ENCODE data around the gene INSR. TPM values are rescaled to one million over a fixed set of nuclear protein-coding genes. Genes with fewer than 3 reads are reported as not detected.
A peak's percentile ranks its signal among the peaks of the same experiment; 100 is the strongest.

Gene INSR
- polyA plus RNA-seq, 4 donors = 23.3 to 35.3 (median 28.7) TPM

DNA sequence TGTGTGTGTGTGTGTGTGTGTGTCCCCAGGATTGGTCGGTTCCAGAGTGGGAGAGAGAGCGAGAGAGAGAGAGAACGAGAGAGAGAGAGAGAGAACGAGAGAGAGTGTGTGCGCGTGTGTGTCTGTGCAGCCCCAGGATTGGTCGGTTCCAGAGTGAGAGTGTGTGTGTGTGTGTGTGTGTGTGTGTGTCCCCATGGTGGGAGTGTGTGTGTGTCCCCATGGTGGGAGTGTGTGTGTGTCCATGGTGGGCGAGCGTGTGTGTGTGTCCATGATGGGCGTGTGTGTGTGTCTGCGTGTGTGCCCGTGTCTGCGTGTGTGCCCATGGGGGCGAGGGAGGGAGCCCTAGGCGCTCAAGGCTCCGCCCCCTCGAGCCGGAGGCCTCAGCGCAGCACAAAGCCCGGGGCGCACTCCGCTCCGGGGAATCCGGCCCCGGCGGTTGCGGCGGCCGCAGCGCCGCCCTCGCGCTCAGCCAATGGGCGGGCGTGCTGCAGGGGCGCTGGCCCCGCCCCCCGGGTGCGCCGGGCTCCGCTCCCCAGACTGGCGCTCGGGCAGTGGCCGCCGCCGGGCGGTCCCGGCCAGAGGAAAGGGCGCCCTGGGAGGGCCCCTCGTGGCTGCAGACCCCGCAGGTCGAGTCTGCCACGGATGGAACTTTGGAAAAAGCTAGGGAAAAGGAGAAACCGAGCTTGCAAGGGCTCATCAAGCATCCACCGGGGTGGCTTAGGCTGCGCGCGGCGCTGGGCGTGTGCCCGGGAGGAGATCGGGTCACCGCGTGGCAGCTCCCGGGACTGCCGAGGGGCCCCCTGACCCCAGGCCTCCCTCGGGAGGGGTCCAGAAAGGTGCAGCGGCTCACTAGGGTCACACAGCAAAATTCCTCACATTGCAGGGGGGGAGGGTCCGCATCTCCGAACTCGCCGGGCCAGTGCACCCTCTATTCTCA, 96.2 kb downstream of the INSR start:
- DNase-seq (ENCODE audit: low read depth in 4 of 4, low spot score in 2 of 4) = peak; percentile 83 to 91 (median 88)

DNA sequence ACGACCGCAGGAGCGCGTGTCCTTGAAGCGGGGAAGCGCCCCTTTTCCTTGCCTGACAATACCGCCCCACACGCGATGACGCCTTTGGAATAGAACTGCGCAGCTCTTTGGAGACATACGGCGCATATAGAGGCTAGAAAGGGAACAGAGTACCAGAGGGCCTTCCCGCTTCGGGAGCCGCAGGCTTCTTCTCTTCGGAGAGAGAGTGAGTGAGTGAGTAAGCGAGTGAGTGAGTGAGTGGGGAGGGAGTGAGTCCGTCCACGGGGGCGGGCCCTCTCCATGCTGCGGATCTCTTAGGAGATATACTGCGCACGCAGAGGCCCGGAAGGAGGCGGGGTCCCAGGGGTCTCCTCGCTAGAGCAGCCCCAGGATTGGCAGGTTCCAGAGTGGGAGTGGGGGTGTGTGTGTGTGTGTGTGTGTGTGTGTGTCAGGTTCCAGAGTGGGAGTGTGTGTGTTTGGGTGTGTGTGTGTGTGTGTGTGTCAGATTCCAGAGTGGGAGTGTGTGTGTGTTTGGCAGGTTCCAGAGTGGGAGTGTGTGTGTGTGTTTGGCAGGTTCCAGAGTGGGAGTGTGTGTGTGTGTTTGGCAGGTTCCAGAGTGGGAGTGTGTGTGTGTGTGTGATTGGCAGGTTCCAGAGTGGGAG, 97.0 kb downstream of the INSR start:
- DNase-seq (ENCODE audit: low read depth in 4 of 4, low spot score in 2 of 4) = peak; percentile 83 to 90 (median 86)

GRCh38 chr19:7196763-7197118, 97.5 kb downstream of the INSR start:
- DNase-seq (ENCODE audit: low read depth in 4 of 4, low spot score in 2 of 4) = no peak

GRCh38 chr19:7195046-7195445, 99.2 kb downstream of the INSR start:
- no peak for DNase-seq (ENCODE audit: low read depth in 4 of 4, low spot score in 2 of 4)

- no peak for DNase-seq (ENCODE audit: low read depth in 4 of 4, low spot score in 2 of 4)
Measured at GRCh38 chr19:7194566-7194965, 99.6 kb downstream of the INSR start.

DNA sequence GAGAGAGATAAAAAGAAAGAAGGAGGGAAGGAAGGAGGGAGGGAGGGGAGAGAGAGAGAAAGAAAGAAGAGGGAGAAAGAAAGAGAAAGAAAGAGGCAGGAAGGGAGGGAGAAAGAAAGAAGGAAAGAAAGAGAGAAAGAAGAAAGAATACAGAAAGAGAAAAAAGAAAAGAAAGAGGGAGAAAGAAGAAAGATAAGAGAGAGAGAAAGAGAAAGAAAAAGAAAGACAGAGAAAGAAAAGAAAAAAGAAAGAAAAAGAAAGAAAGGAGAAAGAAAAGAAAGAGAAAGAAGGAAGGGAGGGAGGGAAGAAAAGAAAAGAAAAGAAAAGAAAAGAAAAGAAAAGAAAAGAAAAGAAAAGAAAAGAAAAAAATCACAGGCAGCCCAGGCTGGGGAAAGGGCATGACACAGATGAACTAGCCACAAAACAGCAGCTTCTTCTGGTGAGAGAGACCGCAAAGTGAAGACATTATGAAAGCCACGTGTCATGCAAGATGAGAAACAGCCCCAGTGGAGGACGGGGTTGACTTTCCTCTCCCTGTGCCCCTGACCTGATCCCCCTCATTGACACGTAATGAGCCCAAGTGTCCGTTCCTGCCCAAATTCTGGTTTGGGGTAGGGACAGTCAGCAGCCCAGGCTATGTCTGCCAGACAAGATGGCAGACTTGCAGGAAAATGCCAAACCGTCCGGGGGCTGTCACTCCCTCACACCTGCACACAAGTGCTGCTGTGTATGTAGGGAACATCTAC, 102.1 kb downstream of the INSR start:
- no peak for DNase-seq (ENCODE audit: low read depth in 4 of 4, low spot score in 2 of 4)

DNA sequence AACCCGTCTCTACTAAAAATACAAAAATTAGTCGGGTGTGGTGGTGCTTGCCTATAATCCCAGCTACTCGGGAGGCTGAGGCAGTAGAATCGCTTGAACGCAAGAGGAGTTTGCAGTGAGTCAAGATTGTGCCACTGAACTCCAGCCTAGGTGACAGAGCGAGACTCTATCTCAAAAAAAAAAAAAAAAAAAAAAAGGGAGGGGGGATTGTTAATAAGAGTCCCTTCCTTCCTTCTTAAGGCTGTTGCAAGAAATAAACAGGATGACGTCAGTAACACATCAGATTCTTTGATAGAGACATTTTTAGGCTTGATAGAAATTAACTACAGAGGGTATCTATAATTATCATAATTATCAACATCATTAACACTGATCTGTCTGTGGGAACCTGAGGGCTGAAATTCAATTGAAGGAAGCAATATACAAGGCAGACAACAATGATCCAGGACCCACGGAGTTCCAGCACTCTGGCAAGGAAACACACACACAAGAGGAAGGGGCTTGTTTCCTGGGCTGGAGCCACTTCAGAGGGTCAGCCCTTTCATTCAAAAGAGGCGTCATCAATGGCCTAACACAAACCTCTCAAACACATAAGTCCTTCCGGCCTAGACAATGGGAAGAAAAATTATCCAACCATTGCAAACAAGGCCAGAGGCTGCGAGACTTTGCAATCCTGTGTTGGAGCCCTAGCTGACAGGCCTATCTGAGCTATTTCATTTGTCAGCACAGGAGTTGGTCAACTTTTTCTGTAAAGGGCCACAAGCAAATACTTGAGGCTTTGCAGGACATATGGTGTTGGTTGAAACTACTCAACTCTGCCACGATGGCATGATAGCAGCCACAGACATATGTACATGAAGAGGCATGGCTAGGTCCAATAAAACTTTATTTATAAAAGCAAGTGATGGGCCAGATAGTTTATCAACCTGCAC, 105.2 kb downstream of the INSR start:
- DNase-seq (ENCODE audit: low read depth in 4 of 4, low spot score in 2 of 4) = no peak

DNA sequence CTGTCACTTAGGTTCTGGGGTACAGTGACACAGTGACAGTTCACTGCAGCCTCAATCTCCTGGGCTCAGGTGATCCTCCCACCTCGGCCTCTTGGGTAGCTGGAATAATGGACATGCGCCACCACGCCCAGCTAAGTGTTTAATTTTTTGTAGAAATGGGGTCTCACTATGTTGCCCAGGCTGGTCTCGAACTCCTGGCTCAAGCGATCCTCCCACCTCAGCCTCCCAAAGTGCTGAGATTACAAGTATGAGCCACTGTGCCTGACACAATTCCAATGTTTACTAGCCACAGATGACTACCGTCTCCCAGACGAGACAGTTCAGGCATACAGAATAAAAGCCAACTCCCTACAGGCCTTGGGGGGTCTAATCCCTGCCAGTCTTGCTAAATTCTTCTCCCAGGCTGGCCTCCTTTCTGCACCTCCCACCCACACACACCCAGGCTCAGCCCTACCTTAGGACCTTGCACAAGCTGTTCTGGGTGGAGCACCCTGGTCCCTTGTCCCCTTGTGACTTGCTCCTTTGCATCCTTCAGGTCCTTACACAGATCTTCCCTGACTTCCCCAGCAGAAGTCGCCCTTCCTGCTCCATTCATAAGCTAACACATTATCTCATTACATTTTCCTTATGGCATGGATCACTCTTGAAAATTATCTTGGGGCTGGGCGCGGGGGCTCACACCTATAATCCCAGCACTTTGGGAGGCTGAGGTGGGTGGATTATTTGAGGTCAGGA, 106.4 kb downstream of the INSR start:
- no peak for DNase-seq (ENCODE audit: low read depth in 4 of 4, low spot score in 2 of 4)

GRCh38 chr19:7182489-7182888, 111.7 kb downstream of the INSR start:
- no peak for DNase-seq (ENCODE audit: low read depth in 4 of 4, low spot score in 2 of 4)

- no peak for DNase-seq (ENCODE audit: low read depth in 4 of 4, low spot score in 2 of 4)
Measured at GRCh38 chr19:7179917-7180306, 114.3 kb downstream of the INSR start.

GRCh38 chr19:7177926-7178325, 116.3 kb downstream of the INSR start:
- no peak for DNase-seq (ENCODE audit: low read depth in 4 of 4, low spot score in 2 of 4)

GRCh38 chr19:7176792-7177191, 117.4 kb downstream of the INSR start:
- no peak for DNase-seq (ENCODE audit: low read depth in 4 of 4, low spot score in 2 of 4)

- no peak for DNase-seq (ENCODE audit: low read depth in 4 of 4, low spot score in 2 of 4)
Measured at GRCh38 chr19:7172794-7173193, 121.4 kb downstream of the INSR start.

- DNase-seq (ENCODE audit: low read depth in 4 of 4, low spot score in 2 of 4) = no peak
Measured at GRCh38 chr19:7170983-7171382, 123.2 kb downstream of the INSR start.

GRCh38 chr19:7168941-7169340, 125.3 kb downstream of the INSR start:
- no peak for DNase-seq (ENCODE audit: low read depth in 4 of 4, low spot score in 2 of 4)

DNA sequence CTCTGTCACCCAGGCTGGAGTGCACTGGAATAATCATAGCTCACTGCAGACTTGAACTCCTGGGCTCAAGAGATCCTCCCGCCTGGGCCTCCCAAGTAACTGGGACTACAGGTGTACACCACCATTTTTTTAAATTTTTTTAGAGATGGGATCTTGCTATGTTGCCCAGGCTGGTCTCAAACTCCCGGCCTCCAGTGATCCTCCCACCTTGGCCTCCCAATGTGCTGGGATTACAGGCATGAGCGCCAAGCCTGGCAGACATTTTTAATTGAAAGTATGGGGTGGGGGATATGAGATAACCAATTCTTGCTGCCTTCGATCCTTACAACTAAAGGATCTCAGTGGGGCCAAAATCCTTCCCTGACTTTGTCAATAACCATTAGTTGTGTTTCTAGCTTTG, 132.9 kb downstream of the INSR start:
- DNase-seq (ENCODE audit: low read depth in 4 of 4, low spot score in 2 of 4) = no peak

GRCh38 chr19:7159105-7159933, 134.9 kb downstream of the INSR start:
- DNase-seq (ENCODE audit: low read depth in 4 of 4, low spot score in 2 of 4) = peak in 2 of 4 donors; percentile 29 to 38

DNA sequence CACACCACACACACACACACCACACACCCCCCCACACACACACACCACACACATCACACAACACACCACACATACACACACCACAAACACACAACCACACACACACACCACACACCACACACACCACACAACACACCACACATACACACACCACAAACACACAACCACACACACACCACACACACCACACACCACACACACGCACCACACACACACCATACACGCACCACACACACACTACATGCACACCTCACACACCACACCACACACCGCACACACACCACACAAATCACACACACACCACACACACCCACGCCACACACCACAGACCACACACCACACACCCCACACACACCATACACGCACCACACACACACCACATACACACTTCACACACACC, 141.2 kb downstream of the INSR start:
- DNase-seq (ENCODE audit: low read depth in 4 of 4, low spot score in 2 of 4) = no peak

GRCh38 chr19:7152568-7152967, 141.6 kb downstream of the INSR start:
- no peak for DNase-seq (ENCODE audit: low read depth in 4 of 4, low spot score in 2 of 4)

Data from left renal cortex interstitium (tissue), 4 donors.